ENCODE data around the gene ZMIZ2.

DNA sequence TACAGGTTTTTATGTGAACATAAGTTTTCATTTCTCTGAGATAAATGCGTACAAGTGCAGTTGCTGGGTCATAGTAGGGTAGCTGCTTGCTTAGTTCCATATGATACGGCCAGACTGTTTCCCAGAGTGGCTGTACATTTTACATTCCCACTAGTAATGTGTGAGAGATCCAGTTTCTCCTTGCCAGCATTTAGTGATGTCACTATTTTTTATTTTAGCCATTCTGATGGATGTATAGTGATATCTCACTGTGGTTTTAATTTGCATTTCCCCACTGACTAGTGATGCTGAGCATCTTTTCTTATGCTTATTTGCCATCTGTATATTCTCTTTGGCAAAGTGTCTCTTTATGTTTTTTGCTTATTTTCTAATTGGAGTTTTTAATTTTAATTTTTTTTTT, 4.2 kb downstream of the ZMIZ2 start:
- TF ChIP-seq, protein P1, sequence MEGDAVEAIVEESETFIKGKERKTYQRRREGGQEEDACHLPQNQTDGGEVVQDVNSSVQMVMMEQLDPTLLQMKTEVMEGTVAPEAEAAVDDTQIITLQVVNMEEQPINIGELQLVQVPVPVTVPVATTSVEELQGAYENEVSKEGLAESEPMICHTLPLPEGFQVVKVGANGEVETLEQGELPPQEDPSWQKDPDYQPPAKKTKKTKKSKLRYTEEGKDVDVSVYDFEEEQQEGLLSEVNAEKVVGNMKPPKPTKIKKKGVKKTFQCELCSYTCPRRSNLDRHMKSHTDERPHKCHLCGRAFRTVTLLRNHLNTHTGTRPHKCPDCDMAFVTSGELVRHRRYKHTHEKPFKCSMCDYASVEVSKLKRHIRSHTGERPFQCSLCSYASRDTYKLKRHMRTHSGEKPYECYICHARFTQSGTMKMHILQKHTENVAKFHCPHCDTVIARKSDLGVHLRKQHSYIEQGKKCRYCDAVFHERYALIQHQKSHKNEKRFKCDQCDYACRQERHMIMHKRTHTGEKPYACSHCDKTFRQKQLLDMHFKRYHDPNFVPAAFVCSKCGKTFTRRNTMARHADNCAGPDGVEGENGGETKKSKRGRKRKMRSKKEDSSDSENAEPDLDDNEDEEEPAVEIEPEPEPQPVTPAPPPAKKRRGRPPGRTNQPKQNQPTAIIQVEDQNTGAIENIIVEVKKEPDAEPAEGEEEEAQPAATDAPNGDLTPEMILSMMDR (IDR thresholded peaks at IDR 0.05): no peak
- no peak for TF ChIP-seq POLR2A (IDR thresholded peaks at IDR 0.05; ENCODE audit: low read depth)

Data from esophagus muscularis mucosa (tissue), 3 donors.